GM12878 (cell line): ENCODE measurements around the gene GLIPR2. TPM values are rescaled to one million over a fixed set of nuclear protein-coding genes. Genes with fewer than 3 reads are reported as not detected.

Experiments
- BHLHE40 ChIP-seq, 2 experiments: fragments of 450-650 bp in 1 of 2; IDR thresholded peaks; 2 replicates each; pipeline ENCODE4 v1.6.1; 2011 to 2017; ENCODE audit warnings: low read depth in 2 of 2, borderline replicate concordance in 1 of 2, improper control_type of control experiment in 1 of 2, low read length in 1 of 2, mild to moderate bottlenecking in 1 of 2
- CEBPZ ChIP-seq: fragments of 150-350 bp; IDR thresholded peaks from 2 replicates; pipeline ENCODE4 v1.6.1; 2016; ENCODE audit warnings: low read depth, low read length
- EED ChIP-seq: sonication (generic); IDR thresholded peaks from 2 replicates; pipeline ENCODE4 v1.6.1; 2016; ENCODE audit warnings: antibody characterized with exemption, low read depth
- IKZF1 ChIP-seq: fragments of 450-650 bp; conservative IDR thresholded peaks from 2 replicates; pipeline ENCODE4 v1.6.1; 2017; ENCODE audit warnings: antibody characterized with exemption, mild to moderate bottlenecking
- IRF4 ChIP-seq: IDR thresholded peaks from 2 replicates; pipeline ENCODE4 v1.6.1; 2011; ENCODE audit warnings: low read depth, low read length
- JUNB ChIP-seq: IDR thresholded peaks from 2 replicates; pipeline ENCODE4 v1.6.1; 2016; ENCODE audit warnings: antibody characterized with exemption, mild to moderate bottlenecking
- MTA2 ChIP-seq: fragments of 450-650 bp; IDR thresholded peaks from 2 replicates; pipeline ENCODE4 v1.6.1; 2016; ENCODE audit warnings: low read depth, mild to moderate bottlenecking, moderate library complexity
- MYC ChIP-seq: IDR thresholded peaks from 2 replicates; pipeline ENCODE4 v1.6.1; 2011; ENCODE audit warnings: mild to moderate bottlenecking, low read length, moderate library complexity, inconsistent platforms; ENCODE audit not compliant: insufficient read depth, insufficient replicate concordance, insufficient read length, severe bottlenecking
- NFIC ChIP-seq: IDR thresholded peaks from 2 replicates; pipeline ENCODE4 v1.6.1; 2012; ENCODE audit warnings: low read depth, mild to moderate bottlenecking, inconsistent platforms, low read length, moderate library complexity
- NR2C2 ChIP-seq: IDR thresholded peaks from 2 replicates; pipeline ENCODE4 v1.6.1; 2011; ENCODE audit warnings: borderline replicate concordance, low read depth; ENCODE audit not compliant: control insufficient read depth, insufficient read length
- PAX5 ChIP-seq: IDR thresholded peaks from 2 replicates; pipeline ENCODE4 v1.6.1; 2011; ENCODE audit warnings: low read depth, low read length, borderline replicate concordance
- RAD21 ChIP-seq: IDR thresholded peaks from 2 replicates; pipeline ENCODE4 v1.6.1; 2011; ENCODE audit warnings: mild to moderate bottlenecking, low read depth, low read length, moderate library complexity; ENCODE audit not compliant: insufficient read depth
- RUNX3 ChIP-seq: IDR thresholded peaks from 2 replicates; pipeline ENCODE4 v1.6.1; 2012; ENCODE audit warnings: low read length, inconsistent platforms
- SIN3A ChIP-seq: IDR thresholded peaks from 2 replicates; pipeline ENCODE4 v1.6.1; 2012; ENCODE audit warnings: low read depth, low read length, improper control_type of control experiment
- SP1 ChIP-seq: IDR thresholded peaks from one replicate; pipeline ENCODE4 v1.6.1; 2011; ENCODE audit warnings: low read depth, low read length
- SRF ChIP-seq, 2 experiments: IDR thresholded peaks; 2 replicates each; pipeline ENCODE4 v1.6.1; 2011; ENCODE audit warnings: low read depth in 2 of 2, low read length in 2 of 2, mild to moderate bottlenecking in 1 of 2, moderate library complexity in 1 of 2
- TARDBP ChIP-seq: IDR thresholded peaks from 2 replicates; pipeline ENCODE4 v1.6.1; 2016; ENCODE audit warnings: borderline replicate concordance
- polyA plus RNA-seq, 11 experiments: library from polyadenylated mRNA; depleted of rRNA in 4 of 11; unstranded in 6 of 11; stranded (reverse) in 5 of 11; fragments of >200 nt; fragmentation: Nextera tagmentation in 4 of 11; fragmentation: Illumina TruSeq in 1 of 11; extraction: Ambion mirVana in 4 of 11; extraction: Trizol in 1 of 11; gene quantifications; 1 replicate in 1 of 11; 2 replicates in 10 of 11; pipeline versions ENCODE4 v1.2.1 to v1.2.3, GENCODE V29; 2011 to 2016; ENCODE audit warnings: inconsistent platforms in 2 of 11, missing spikeins in 2 of 11, low read depth in 1 of 11
- total RNA-seq, 4 experiments: library from RNA; depleted of rRNA in 3 of 4; stranded (reverse); fragments of >200 nt in 3 of 4; fragmentation: Illumina TruSeq in 1 of 4; extraction: Trizol in 1 of 4; gene quantifications; 2 replicates each; pipeline versions ENCODE4 v1.2.1 to v1.2.3, GENCODE V29; 2013 to 2021

The GLIPR2 gene
- total and polyA plus RNA-seq, 10 of the 15 experiments (the other 5 are each of a cell fraction or from before 2014, with no cell fraction given): 0.41 to 3.5 (median 2.2) TPM

- TF ChIP-seq CEBPZ (no peak), MTA2 (no peak), IKZF1 (peak; percentile 23; the same call in 1 of the 2 replicates), RUNX3 (peak; percentile 88), NFIC (peak; percentile 69), SRF (IDR thresholded peaks at IDR 0.05; ENCODE audit: low read depth in 2 of 2, low read length in 2 of 2) (0 out of 4 replicates have a peak, but pooled peaks of 1 of the 2 experiments have one; percentile 27), IRF4 (peak; percentile 73; the same call in 1 of the 2 replicates), TARDBP (no peak), SP1 (peak; percentile 23), NR2C2 (no peak), EED (peak; percentile 80), RAD21 (0 out of 2 replicates have a peak, but pooled peaks have one; percentile 5), JUNB (peak; percentile 74), BHLHE40 (IDR thresholded peaks at IDR 0.05; ENCODE audit: borderline replicate concordance in 1 of 2, low read depth in 2 of 2, low read length in 1 of 2) (peak; percentile 27 to 50; a peak in 2 of 4 replicates), MYC (no peak), SIN3A (no peak), PAX5 (peak; percentile 78; the same call in 1 of the 2 replicates)
These were observed 11.9 kb downstream of the GLIPR2 start (continued) for GRCh38 chr9:36148311-36149051.
